Stimulated activated CD8-positive, alpha-beta memory T cell treated with anti-CD3 and anti-CD28 coated beads, Interleukin-7, amount 100 ng/mL, for 1 hour (primary cell): ENCODE data around the gene TAS2R50.
"Not testable (repeated sequence)": the region's sequence is repeated elsewhere in the genome, so short reads cannot be mapped to it uniquely, and the experiment has no call there.

ENCODE experiments used
- DNase-seq, 2 donors: peaks; one replicate each; pipeline ENCODE4 v3.0.0-alpha.2; 2020; ENCODE audit warnings: low read depth in 2 of 2

Gene TAS2R50, protein sequence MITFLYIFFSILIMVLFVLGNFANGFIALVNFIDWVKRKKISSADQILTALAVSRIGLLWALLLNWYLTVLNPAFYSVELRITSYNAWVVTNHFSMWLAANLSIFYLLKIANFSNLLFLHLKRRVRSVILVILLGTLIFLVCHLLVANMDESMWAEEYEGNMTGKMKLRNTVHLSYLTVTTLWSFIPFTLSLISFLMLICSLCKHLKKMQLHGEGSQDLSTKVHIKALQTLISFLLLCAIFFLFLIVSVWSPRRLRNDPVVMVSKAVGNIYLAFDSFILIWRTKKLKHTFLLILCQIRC

DNA sequence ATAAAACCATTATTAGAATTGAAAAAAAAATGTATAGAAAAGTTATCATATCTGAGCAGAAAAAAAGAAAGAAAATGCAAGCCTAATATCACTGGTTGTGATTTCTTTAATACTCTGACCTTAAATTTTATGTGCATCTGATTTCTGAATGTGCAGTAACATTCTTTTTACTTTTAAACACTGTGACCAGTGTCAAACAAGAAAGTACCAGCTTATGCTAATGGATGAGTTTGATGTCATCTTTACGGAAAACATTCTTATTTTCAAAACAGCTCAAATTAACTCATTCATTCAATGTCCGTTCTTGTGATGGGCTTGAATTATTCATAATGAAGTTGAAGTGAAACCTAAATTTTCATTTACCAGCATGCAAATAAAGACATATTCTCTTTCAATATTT is at the start of gene TAS2R50:
Gene TAS2R50, minus strand, starts transcription at position 101 of the 400 bp plus-strand sequence. Its CDS starts 52 bp downstream, at position 49.
- DNase-seq, result no peak

DNA sequence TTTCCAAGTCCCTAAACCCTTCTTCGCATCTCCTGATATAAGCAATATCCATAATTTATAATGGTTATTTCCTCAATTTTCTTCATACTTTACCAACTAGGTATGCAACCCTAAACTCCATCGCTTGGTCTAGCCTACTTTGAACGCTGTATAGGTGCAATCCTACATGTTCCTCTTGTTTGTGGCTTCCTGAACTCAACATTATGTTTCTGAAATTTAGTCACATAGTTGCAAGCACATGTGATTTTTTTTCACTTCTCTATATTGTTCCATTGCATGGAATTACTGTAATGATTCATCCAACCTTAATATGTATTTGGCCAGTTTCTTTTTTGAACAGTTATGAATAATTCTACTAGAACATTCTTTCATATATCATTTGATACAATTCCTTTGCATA is 47.2 kb upstream of the TAS2R50 start:
- DNase-seq, result not testable (repeated sequence)

DNA sequence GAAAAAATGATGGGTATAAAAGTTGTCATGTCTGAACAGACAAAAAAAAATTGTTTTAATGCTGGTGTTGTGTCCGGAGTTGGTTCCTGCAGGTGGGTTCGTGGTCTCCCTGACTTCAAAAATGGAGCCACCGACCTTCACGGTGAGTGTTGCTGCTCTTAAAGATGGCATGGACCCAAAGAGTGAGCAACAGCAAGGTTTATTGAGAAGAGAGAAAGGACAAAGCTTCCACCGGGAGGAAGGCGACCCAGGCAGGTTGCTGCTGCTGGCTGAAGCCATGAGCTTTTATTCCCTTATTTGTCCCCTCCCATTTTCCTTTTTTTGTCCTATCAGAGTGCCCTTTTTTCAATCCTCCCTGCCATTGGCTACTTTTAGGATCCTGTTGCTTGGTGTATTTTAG is 44.6 kb upstream of the TAS2R50 start, which contains the start of gene TAS2R31:
Gene TAS2R31, minus strand, starts transcription at position 101 of the 400 bp plus-strand sequence. Its CDS starts 72 bp downstream, at position 29.
- no peak for DNase-seq

DNA sequence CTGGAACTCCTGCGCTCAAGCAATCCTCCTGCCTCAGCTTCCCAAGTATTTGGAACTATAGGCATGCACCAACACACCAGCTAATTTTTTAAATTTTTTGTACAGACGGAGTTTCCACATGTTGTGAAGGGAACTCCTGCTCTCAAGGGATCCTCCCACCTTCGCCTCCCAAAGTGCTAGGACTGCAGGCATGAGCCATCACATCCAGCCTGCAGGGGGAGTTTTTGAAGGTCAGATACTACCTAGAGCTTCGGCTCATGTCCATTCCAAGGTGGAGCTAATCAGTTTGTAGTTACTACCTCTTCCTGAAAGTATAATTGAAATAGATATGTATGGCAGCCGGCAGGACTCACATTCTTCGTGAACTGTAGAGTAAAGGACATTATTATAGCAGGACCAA is 39.4 kb upstream of the TAS2R50 start:
- no peak for DNase-seq

DNA sequence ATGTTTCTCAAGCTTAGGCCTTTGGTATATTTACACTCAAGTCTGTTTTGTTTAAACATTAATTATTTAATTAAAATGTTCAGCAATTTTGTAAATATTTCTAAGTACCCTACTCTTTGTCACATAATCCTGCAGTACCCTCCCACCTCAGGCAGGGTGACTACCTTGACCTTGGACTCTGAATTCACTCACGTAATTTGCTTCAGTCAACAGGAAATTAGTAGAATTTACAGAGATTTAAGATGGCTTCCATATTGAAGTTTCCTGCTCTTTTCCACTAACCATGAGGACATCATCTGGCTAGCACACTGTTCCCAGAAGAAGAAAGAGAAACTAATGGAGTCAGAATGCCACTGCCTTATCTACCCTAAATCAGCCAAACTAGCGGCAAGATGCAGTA is 36.7 kb upstream of the TAS2R50 start:
- DNase-seq, result no peak

DNA sequence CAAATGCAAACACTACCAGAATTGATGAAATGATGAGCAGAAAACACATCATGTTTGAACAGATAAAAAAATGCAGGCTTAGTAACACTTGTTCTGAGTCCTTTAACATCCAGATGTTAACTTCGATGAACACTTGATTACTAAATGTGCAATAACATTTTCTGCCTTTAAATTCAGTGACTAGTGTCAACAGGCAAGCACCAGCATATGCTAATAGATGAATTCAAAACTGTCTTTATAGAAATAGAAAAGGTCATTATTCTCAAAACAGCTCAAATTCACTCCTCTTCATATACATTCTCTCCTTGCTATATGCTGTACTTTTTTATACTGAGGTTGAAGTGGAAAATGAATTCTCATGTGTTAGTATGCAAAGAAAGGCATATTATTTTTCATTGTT is 35.8 kb upstream of the TAS2R50 start, which contains the start of gene TAS2R19:
Gene TAS2R19, minus strand, starts transcription at position 101 of the 400 bp plus-strand sequence. Its CDS starts 49 bp downstream, at position 52.
- DNase-seq, result no peak

DNA sequence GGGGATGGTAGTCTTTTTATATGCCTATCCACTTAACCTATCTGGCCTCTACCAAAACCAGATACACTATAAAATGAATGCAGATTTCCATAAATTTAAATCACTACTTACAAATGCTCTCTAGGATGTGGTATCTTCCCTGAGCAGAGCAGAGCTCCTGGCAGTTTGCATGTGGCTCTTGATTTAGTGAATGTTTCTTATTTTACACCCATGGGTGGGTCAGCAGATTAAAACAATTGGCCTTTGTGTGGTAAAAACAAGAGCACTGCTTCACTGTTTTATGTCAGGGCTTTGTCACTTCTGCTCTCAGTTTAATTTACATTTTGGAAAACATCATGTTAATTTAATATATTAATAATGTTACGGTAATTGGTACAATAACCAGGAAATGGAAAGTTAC is 30.2 kb upstream of the TAS2R50 start:
- DNase-seq, result no peak

DNA sequence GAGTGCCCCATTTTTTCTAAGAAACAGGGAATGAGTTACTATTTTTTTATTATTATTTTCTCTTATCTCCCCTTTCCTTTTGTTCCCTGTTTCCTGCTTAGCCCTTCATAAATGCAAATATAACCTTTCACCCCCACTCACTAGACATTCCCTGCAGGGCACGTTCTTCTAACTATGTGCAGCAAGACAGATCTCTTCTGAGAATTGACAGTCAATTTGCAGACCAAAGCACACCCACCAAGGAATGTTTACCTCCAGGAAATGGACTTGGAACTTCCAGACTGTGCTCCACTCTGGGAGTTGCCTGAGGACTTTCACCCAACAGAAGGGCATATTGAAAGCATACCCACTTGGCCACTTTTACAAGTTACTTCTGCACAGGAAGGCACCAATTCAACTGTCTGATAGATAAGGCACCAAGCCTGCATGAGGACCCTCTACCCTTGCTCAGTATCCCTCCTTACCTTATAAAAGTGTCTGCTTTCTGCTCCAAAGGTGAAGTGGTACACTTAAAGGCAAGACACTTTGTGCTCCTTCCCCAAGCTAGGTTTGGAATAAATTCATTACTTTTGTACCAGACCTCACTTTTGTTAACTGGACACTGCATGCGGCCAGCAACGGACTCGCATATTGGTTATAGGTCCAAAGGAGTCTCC is 29.2 kb upstream of the TAS2R50 start:
- DNase-seq, result no peak

DNA sequence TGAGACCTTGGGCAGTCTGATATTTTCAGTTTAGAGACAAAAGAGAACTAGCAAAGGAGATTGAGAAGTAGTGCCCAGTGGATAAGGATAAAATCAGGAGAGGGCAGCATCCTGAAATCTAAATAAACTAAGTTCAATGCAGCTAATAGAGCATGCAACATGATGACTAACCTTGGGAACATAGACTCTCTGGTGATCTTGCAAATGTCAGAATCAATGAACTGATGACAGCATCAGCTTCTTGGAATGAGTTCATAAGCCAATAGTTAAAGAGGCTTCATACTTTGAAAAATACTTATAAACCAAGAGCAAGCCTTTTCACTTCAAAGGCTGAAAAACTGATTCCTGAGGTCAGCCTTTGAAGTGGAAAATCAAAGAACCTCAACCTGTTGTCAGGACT is 27.5 kb upstream of the TAS2R50 start:
- no peak for DNase-seq

DNA sequence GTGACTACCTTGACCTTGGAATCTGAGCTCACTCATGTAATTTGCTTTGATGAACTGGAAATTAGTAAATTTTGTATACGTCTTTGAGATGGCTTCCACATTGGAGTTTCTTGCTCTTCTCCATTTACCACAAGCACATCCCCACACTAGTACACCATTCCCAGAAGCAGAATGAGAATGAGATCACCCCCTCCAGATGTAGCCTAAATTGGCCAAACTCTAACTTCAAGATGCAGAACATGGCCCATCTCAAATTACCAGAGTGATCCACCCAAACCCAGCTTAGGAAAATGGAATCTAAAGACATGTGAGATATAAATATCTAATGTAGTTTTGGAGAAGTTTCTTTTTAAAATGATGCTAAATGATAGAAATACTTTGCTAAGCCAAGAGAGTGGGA is 20.9 kb upstream of the TAS2R50 start:
- DNase-seq, result no peak

DNA sequence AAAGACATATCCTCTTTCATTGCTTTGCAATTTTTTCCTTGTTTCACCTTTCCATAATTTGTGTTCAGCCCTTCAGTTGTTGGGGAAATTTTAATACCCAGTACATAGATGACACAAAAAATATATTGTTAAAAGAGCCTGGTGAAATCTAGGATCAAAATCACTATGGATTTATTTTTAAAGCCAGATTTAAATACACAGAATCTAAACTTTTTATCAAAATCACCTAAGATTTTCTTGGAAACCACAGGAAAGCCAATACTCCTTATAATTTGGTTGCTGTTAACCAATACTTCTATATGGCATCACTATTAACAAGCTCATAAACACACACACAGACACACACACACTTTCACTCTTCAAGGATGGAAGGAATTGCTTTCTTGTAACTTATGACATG is 11.5 kb upstream of the TAS2R50 start, which contains the start of gene TAS2R20:
Gene TAS2R20, minus strand, starts transcription at position 101 of the 400 bp plus-strand sequence. CDS start 429 bp downstream, outside the sequence.
- DNase-seq, result no peak

DNA sequence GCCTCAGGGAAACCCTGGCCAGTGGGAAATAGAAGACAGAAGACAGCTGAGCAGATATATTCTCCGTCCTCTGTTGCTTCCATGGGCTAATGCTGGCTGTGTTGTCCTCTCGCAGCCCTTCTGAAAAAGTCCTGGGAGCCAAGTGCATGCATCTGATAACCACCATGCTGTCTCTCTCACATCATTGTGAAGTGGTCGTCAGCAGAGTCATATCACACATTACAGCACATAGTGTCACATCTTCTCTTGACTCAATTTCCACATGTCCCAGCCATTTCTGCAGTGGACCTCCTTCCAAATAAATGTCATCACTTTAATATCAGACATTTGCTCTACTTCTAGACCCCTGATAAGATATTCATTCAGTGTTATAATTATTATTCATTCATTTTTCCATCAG is 7.6 kb upstream of the TAS2R50 start:
- DNase-seq, result no peak

DNA sequence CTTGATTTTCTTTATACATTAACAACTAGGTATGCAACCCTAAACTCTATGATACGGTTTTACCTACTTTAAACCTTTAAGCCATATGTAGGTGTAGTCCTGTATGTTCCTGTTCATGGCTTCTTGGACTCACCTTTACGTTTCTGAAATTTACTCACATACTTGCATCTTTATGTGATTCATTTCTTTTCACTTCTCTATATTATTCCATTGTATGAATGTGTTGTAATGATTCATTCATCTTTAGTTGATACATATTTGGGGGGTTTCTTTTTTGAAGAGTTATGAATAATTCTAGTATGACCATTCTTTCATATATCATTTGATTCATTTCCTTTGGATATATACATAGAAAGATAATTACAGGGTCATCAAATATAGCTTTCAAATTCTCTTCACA is 2.4 kb upstream of the TAS2R50 start:
- DNase-seq, result no peak

DNA sequence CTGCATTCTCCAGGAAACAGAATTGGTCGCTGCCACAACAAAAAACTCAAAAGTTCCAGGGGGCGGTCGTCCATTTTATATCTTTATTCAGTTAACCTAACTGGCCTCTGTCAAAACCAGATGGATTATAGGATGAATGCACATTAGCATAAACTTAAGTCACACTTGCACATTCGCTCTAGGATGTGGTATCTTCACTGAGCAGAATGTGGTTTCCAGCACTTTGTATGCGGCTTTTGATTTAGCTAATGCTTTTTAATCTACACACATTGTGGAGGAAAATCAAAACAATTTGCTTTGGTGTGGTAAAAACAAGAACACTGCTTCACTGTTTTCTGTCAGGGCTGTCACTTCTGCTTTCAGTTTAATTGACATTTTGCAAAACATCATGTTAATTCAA is 4.5 kb downstream of the TAS2R50 start:
- no peak for DNase-seq

DNA sequence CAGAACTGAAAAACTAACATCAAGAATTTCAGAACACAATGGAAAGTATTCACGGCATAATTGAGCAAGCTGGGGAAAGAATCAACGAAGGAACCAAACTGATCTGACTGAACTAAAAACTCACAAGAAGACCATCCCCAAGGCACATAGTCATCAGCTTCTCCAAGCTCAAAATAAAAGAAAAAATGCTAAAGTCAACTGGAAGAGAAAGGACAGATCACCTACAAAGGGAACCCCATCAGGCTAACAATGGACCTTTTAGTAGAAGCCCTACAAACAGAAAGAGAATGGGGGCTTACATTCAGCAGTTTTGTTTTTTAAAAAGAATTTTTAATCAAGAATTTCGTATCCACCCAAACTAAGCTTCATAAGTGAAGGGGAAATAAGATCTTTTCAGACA is 11.7 kb downstream of the TAS2R50 start:
- no peak for DNase-seq

DNA sequence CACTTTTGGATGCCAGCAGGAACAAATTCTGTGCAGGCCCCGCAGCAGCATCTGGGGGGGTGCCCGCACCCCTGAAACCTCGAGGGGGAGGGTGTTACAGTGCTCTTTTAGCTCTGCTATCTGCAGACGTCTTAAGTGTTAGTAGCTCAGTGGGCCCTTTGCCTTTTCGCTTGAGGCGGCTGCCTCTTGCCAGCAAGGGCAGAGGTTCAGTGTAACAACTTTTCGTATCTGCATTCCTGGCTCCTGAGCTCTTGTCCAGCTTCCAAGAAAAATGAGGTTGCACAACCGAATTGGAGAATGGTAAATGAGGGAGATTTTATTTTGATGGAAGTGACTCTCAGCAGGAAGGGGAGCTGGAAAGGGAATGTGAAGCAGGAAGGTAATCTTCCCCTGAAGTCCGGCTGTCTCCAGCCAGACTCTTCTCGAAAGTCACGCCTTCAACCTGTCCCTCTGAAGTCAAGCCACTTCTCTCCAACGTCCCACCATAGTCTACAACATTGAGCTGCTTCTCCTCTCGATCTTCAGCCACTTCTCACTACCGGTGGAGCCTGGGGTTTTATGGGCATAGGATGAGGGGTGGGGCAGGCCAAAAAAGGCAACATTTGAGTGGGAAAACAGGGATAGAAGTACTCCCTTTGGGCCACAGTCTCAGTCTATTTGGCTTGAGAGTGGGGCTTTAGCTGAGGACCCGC is 17.8 kb downstream of the TAS2R50 start:
- DNase-seq, result no peak

DNA sequence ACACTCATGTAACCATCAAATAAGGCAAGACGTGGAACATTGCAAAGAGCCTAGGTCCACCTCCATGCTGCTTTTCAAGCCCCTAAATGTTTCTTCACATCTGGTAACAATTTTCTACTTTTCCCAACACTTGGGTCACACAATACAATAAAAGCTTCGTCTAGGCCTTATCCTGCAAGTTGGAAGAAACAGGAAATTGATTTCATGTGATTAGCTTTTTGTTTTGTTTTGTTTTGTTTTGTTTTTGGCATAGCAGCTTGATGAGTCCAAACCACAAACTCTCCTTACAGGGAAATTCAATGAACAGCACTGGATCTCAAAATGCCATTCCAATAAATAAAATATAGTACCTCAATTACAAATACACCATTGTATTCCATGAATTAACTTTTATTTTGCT is 19.3 kb downstream of the TAS2R50 start:
- no peak for DNase-seq

DNA sequence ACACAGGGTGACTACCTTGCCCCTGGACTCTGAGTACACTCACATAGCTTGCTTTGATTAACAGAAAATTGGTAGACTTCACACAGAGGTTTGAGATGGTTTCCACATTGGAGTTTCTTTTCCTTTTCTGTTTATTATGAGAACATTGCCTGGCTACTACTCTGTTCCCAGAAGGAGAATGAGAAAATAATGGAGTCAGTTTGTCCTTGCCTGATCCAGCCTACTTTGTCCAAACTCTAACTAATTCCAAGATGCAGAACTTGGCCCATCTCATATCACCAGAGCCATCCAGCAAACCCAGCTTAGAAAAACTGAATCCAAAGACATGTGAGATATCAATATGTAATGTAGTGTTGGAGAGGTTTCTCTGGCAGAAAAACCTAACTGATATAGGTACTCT is 20.4 kb downstream of the TAS2R50 start:
- no peak for DNase-seq

DNA sequence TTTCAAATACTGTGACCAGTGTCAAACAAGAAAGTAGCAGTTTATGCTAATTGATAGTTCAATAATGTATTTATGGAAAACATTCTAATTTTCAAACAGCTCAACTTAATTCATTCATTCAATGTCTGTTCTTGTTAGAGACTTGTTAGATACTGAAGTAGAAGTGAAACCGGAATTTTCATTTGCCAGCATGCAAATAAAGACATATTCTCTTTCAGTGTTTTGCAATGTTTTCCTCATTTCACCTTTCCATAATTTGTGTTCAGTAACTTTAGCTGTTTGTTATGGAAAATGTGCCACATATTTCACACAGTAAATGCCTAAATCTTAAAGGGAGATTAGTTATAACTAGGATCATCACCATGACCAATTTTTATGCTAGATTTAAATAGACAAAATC is 21.2 kb downstream of the TAS2R50 start:
- no peak for DNase-seq

DNA sequence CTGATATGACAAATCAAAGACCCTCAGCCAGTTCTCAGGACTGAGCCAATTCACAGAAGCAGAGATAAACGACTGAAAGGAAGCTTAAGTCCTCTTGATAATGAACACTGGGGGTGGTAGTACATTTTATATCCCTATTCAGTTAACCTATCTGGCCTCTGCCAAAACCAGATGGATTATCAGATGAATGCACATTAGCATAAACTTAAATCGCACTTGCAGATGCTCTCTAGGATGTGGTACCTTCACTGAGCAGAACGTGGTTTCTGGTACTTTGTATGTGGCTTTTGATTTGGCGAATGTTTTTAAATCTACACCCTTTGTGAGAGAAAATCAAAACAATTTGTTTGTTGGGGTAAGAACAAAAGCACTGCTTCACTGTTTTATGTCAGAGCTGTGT is 26.5 kb downstream of the TAS2R50 start:
- no peak for DNase-seq

DNA sequence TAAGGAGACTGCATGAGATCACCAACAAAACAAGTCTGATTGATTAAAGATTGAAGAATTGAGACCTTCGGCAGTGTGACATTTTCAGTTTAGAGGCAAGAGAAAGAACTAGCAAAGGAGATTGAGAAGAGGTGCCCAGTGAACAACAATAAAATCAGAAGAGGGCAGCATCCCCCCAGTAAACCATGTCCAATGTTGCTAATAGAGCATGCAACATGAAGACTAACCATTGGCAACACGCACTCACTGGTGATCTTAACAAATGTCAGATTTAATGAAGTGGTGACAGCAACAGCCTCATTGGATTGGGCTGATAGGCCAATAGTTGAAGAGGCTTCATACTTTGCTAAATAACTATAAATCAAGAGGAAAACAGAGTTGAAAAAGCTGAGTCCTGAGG is 26.9 kb downstream of the TAS2R50 start:
- DNase-seq, result no peak

DNA sequence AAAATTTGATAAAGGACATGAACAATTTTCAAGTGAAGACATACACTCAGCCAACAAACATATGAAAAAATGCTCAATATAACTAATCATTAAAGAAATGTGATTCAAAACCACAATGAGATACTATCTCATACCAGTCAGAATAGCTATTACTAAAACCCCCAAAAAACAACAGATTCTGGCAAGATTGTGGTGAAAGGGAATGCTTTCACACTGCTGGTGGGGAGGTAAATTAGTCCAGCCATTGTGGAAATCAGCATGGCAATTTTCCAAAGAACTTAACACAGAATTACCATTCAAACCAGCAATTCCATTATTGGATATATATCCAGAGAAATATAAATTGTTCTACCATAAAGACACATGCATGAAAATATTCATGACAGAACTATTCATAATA is 29.0 kb downstream of the TAS2R50 start:
- no peak for DNase-seq

DNA sequence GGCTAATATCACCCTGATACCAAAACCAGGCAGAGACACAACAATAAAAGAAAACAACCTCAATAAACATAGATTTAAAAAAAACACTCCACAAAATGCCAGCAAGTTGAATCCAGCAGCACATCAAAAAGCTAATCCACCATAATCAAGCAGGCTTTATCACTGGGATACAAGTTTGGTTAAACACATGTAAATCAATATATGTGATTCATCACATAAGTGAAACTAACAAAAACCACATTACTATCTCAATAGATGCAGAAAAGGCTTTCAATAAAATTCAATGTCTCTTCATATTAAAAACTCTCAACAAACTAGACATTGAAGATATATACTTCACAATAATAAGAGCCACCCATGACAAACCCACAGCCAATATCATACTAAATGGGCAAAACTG is 30.6 kb downstream of the TAS2R50 start:
- no peak for DNase-seq
